Measurements from ENCODE around the gene FFAR3. TPM values are rescaled to one million over a fixed set of nuclear protein-coding genes. Genes with fewer than 3 reads are reported as not detected.

The FFAR3 gene
- total RNA-seq, 2 experiments from 2014 or later = not detected

- DNase-seq (no peak), ATAC-seq (ENCODE audit: poor library complexity) (no peak)
- H3K9me3 Mint-ChIP-seq = no peaks in the 10 kb centered on the region
- no peaks in the 10 kb centered on the region for H3K27me3 ChIP-seq (ENCODE audit: control insufficient read depth in 1 of 2, insufficient read depth in 2 of 2, low read length in 2 of 2)
- no peaks in the 10 kb centered on the region for H3K36me3 ChIP-seq (ENCODE audit: insufficient read depth, low read length)
- no peaks in the 10 kb centered on the region for H3K36me3 Mint-ChIP-seq (ENCODE audit: low read depth)
- POLR2A ChIA-PET = interaction anchor here (0.5 kb wide), 1 partner anchor 614 kb away, joined by 4 read pairs; no protein-coding TSS in a partner anchor
- CTCF ChIA-PET = no interaction called here
- H3K27ac ChIP-seq (ENCODE audit: low read depth in 1 of 2, low read length in 2 of 2) = no peak overlapping the region
- H3K4me3 ChIP-seq (ENCODE audit: low read length) = no peak overlapping the region
- H3K4me3 Mint-ChIP-seq = no peak overlapping the region
- intact Hi-C loops (cut with DNase I, micrococcal nuclease) = no loop called here
- no peaks in the 10 kb centered on the region for H3K9me3 ChIP-seq (ENCODE audit: control insufficient read depth in 1 of 2, insufficient read depth in 1 of 2, low read length in 2 of 2)
- H3K4me1 Mint-ChIP-seq (ENCODE audit: low read depth) = no peaks in the 10 kb centered on the region
- H3K4me1 ChIP-seq (ENCODE audit: insufficient read depth, low read length) = peaks cover 3% of the 10 kb centered on the region
- no peaks in the 10 kb centered on the region for H3K27me3 Mint-ChIP-seq
- TF ChIP-seq CTCF (IDR thresholded peaks at IDR 0.05) = no peak
- H3K27ac Mint-ChIP-seq = no peak overlapping the region
Observed at GRCh38 chr19:35403116-35403760, 45.0 kb downstream of the FFAR3 start.

GRCh38 chr19:35404879-35405622 lies 46.8 kb downstream of the FFAR3 start:
- Mint-ChIP-seq H3K27me3 (peaks cover 9% of the 10 kb centered on the region), H3K9me3 (no peaks in the 10 kb centered on the region), H3K4me3 (no peak overlapping the region), H3K4me1 (ENCODE audit: low read depth) (no peaks in the 10 kb centered on the region), H3K27ac (no peak overlapping the region), H3K36me3 (ENCODE audit: low read depth) (no peaks in the 10 kb centered on the region)
- no peak for TF ChIP-seq CTCF (IDR thresholded peaks at IDR 0.05)
- peaks cover 3% of the 10 kb centered on the region for H3K4me1 ChIP-seq (ENCODE audit: insufficient read depth, low read length)
- DNase-seq (peak in 2 of 14 experiments; percentile 20 to 46), ATAC-seq (ENCODE audit: poor library complexity) (no peak)
- no peaks in the 10 kb centered on the region for H3K36me3 ChIP-seq (ENCODE audit: insufficient read depth, low read length)
- intact Hi-C loops (cut with DNase I, micrococcal nuclease) = no loop called here
- H3K27ac ChIP-seq (ENCODE audit: low read depth in 1 of 2, low read length in 2 of 2) = no peak overlapping the region
- POLR2A ChIA-PET = no interaction called here
- H3K9me3 ChIP-seq (ENCODE audit: control insufficient read depth in 1 of 2, insufficient read depth in 1 of 2, low read length in 2 of 2) = no peaks in the 10 kb centered on the region
- H3K4me3 ChIP-seq (ENCODE audit: low read length) = no peak overlapping the region
- no peaks in the 10 kb centered on the region for H3K27me3 ChIP-seq (ENCODE audit: control insufficient read depth in 1 of 2, insufficient read depth in 2 of 2, low read length in 2 of 2)
- CTCF ChIA-PET = no interaction called here

GRCh38 chr19:35407619-35408018 lies 49.4 kb downstream of the FFAR3 start:
- ATAC-seq (ENCODE audit: poor library complexity) (no peak), DNase-seq (no peak)
- Mint-ChIP-seq H3K4me3 (no peak overlapping the region), H3K4me1 (ENCODE audit: low read depth) (no peaks in the 10 kb centered on the region), H3K27me3 (peaks cover 19% of the 10 kb centered on the region), H3K27ac (no peak overlapping the region), H3K9me3 (no peaks in the 10 kb centered on the region), H3K36me3 (ENCODE audit: low read depth) (no peaks in the 10 kb centered on the region)
- no peaks in the 10 kb centered on the region for H3K9me3 ChIP-seq (ENCODE audit: control insufficient read depth in 1 of 2, insufficient read depth in 1 of 2, low read length in 2 of 2)
- intact Hi-C loops (cut with DNase I, micrococcal nuclease) = no loop called here
- no peak overlapping the region for H3K27ac ChIP-seq (ENCODE audit: low read depth in 1 of 2, low read length in 2 of 2)
- ChIA-PET POLR2A (no interaction called here), CTCF (no interaction called here)
- H3K27me3 ChIP-seq (ENCODE audit: control insufficient read depth in 1 of 2, insufficient read depth in 2 of 2, low read length in 2 of 2) = no peaks in the 10 kb centered on the region
- no peaks in the 10 kb centered on the region for H3K36me3 ChIP-seq (ENCODE audit: insufficient read depth, low read length)
- H3K4me1 ChIP-seq (ENCODE audit: insufficient read depth, low read length) = peaks cover 3% of the 10 kb centered on the region
- H3K4me3 ChIP-seq (ENCODE audit: low read length) = no peak overlapping the region
- TF ChIP-seq CTCF (IDR thresholded peaks at IDR 0.05) = no peak
